ENCODE measurements around the gene MAP3K13. TPM values are rescaled to one million over a fixed set of nuclear protein-coding genes. Genes with fewer than 3 reads are reported as not detected.

Gene MAP3K13
- total RNA-seq, 6 experiments from 2014 or later, result 20.9 to 28.4 (median 25.1) TPM

GRCh38 chr3:185347399-185347798 lies 15.5 kb upstream of the MAP3K13 start:
- Mint-ChIP-seq H3K36me3 (ENCODE audit: low read depth) (no peaks in the 10 kb centered on the region), H3K27ac (no peak overlapping the region), H3K4me3 (no peak overlapping the region), H3K4me1 (ENCODE audit: low read depth) (peaks cover 22% of the 10 kb centered on the region), H3K9me3 (no peaks in the 10 kb centered on the region), H3K27me3 (ENCODE audit: insufficient read depth) (no peaks in the 10 kb centered on the region)
- no peak for DNase-seq
- TF ChIP-seq CTCF (IDR thresholded peaks at IDR 0.05), result no peak

GRCh38 chr3:185350841-185351240 lies 12.1 kb upstream of the MAP3K13 start:
- no peak for DNase-seq
- Mint-ChIP-seq H3K27me3 (ENCODE audit: insufficient read depth) (no peaks in the 10 kb centered on the region), H3K9me3 (no peaks in the 10 kb centered on the region), H3K4me3 (no peak overlapping the region), H3K36me3 (ENCODE audit: low read depth) (no peaks in the 10 kb centered on the region), H3K4me1 (ENCODE audit: low read depth) (peaks cover 14% of the 10 kb centered on the region), H3K27ac (no peak overlapping the region)
- TF ChIP-seq CTCF (IDR thresholded peaks at IDR 0.05), result no peak

GRCh38 chr3:185351396-185351795 lies 11.5 kb upstream of the MAP3K13 start:
- H3K27ac Mint-ChIP-seq, result peak overlapping the region; percentile 3; the same call in 1 of the 2 replicates
- no peaks in the 10 kb centered on the region for H3K27me3 Mint-ChIP-seq (ENCODE audit: insufficient read depth)
- no peak for DNase-seq
- peaks cover 14% of the 10 kb centered on the region for H3K4me1 Mint-ChIP-seq (ENCODE audit: low read depth)
- no peak overlapping the region for H3K4me3 Mint-ChIP-seq
- no peaks in the 10 kb centered on the region for H3K9me3 Mint-ChIP-seq
- no peak for TF ChIP-seq CTCF (IDR thresholded peaks at IDR 0.05)
- no peaks in the 10 kb centered on the region for H3K36me3 Mint-ChIP-seq (ENCODE audit: low read depth)

GRCh38 chr3:185353225-185353624 lies 9.7 kb upstream of the MAP3K13 start:
- Mint-ChIP-seq H3K4me1 (ENCODE audit: low read depth) (peaks cover 14% of the 10 kb centered on the region), H3K4me3 (no peak overlapping the region), H3K27ac (no peak overlapping the region), H3K36me3 (ENCODE audit: low read depth) (no peaks in the 10 kb centered on the region), H3K27me3 (ENCODE audit: insufficient read depth) (no peaks in the 10 kb centered on the region), H3K9me3 (no peaks in the 10 kb centered on the region)
- TF ChIP-seq CTCF (IDR thresholded peaks at IDR 0.05), result no peak
- DNase-seq, result no peak

GRCh38 chr3:185353823-185354614 lies 8.9 kb upstream of the MAP3K13 start:
- Mint-ChIP-seq H3K4me1 (ENCODE audit: low read depth) (peaks cover 14% of the 10 kb centered on the region), H3K4me3 (no peak overlapping the region), H3K9me3 (no peaks in the 10 kb centered on the region), H3K36me3 (ENCODE audit: low read depth) (no peaks in the 10 kb centered on the region), H3K27me3 (ENCODE audit: insufficient read depth) (no peaks in the 10 kb centered on the region; the same call in 1 of the 2 replicates), H3K27ac (no peak overlapping the region)
- peak; percentile 41 for DNase-seq
- peak; percentile 73 for TF ChIP-seq CTCF (IDR thresholded peaks at IDR 0.05)
